Psoas muscle (tissue), 8 donors: ENCODE results near the gene GPR4. TPM values are rescaled to one million over a fixed set of nuclear protein-coding genes. Genes with fewer than 3 reads are reported as not detected.
"Not testable (repeated sequence)": the region's sequence is repeated elsewhere in the genome, so short reads cannot be mapped to it uniquely, and the experiment has no call there.

Experiments used
- ATAC-seq, 4 donors: fragments of 200-7000 bp; cut with Tn5 transposase; one replicate each; pipeline ENCODE4 v1.9.1; 2020; ENCODE audit warnings: moderate library complexity in 3 of 4, mild to moderate bottlenecking in 2 of 4
- DNase-seq, 2 donors: peaks; one replicate each; pipeline ENCODE4 v3.0.0-alpha.2; 2020
- H3K27ac ChIP-seq: fragments of 200-600 bp; one replicate; pipeline ENCODE4 v1.8.0; 2022
- H3K27me3 ChIP-seq, 3 donors: fragments of 200-600 bp in 1 of 3; one replicate each; pipeline versions ENCODE4 v1.6.1 to v1.8.0; 2013 to 2022; ENCODE audit warnings: low read length in 2 of 3, mild to moderate bottlenecking in 2 of 3, moderate library complexity in 1 of 3; ENCODE audit not compliant: insufficient read depth in 3 of 3
- H3K36me3 ChIP-seq, 2 donors: fragments of 200-600 bp in 1 of 2; one replicate each; pipeline versions ENCODE4 v1.6.1 to v1.8.0; 2013 to 2022; ENCODE audit warnings: low read depth in 1 of 2, mild to moderate bottlenecking in 1 of 2, moderate library complexity in 1 of 2; ENCODE audit not compliant: insufficient read depth in 1 of 2
- H3K4me1 ChIP-seq: fragments of 200-600 bp; one replicate; pipeline ENCODE4 v1.8.0; 2022
- H3K4me3 ChIP-seq: fragments of 200-600 bp; one replicate; pipeline ENCODE4 v1.8.0; 2022; ENCODE audit warnings: mild to moderate bottlenecking
- H3K9me3 ChIP-seq: fragments of 200-600 bp; one replicate; pipeline ENCODE4 v1.8.0; 2022
- CTCF ChIP-seq: fragments of 200-600 bp; IDR thresholded peaks from one replicate; pipeline ENCODE4 v1.8.0; 2022; ENCODE audit warnings: antibody characterized with exemption
- WGBS, 3 donors: extraction: QIAGEN DNeasy Blood & Tissue Kit; methylation state at CpG; one replicate each; pipeline versions ENCODE4 v1.1.6 to v1.1.7; 2013; 5-methylcytosine and 5-hydroxymethylcytosine counted together
- intact Hi-C, 2 donors: fragments of 100-400 bp; cut with DNase I; formaldehyde crosslinking; loops; one replicate each; pipeline versions ENCODE4 v1.11.0 to v1.14.2; 2022
- polyA plus RNA-seq, 3 donors: library from polyadenylated mRNA; stranded (reverse); fragments of 200-250 nt; gene quantifications; one replicate each; pipeline ENCODE4 v1.2.3, GENCODE V29; 2013
- total RNA-seq, 4 donors: library from RNA; stranded (reverse); fragmentation: NEBNext Ultra II Directional in 2 of 4; extraction: Animal tissue kit (Norgen Biotek cat#: 25700) in 2 of 4; gene quantifications; one replicate each; pipeline versions ENCODE4 v1.2.1 to v1.2.4, GENCODE V29; 2021 to 2023
- donor health status: healthy with polysubstance abuse.
- donor health status: DM: no; HTN: no; CAD: no; lungs with moderate emphysema.
- donor health status: Bipolar disorder and iron deficiency.
- donor health status: healthy.
- donor health status: DM: yes; HTN: yes; CAD: no.
- donor health status: DM: no; HTN: no; CAD: no.
- donor health status: DM: no; HTN: no; CAD: no.
- donor health status: DM: yes; HTN: yes; CAD: no.

The GPR4 gene
- total and polyA plus RNA-seq, 7 donors, result 1.6 to 7.5 (median 3.0) TPM

GRCh38 chr19:45629704-45630103, 27.7 kb upstream of the GPR4 start:
- H3K4me3 ChIP-seq, result no peak overlapping the region
- ATAC-seq (no peak), DNase-seq (no peak)
- H3K36me3 ChIP-seq, result peaks cover 0 to 29% of the 10 kb centered on the region in 2 donors
- no peak overlapping the region for H3K27ac ChIP-seq
- no peaks in the 10 kb centered on the region for H3K9me3 ChIP-seq
- no peaks in the 10 kb centered on the region for H3K27me3 ChIP-seq
- WGBS, 3 donors, result 83 to 93% (median 87%) methylated on average over 4 of the region's 4 CpGs
- intact Hi-C loops, result loop anchor here in 1 of 2 donors (2.0 kb wide), 1 partner anchor 15 kb away; no protein-coding TSS in a partner anchor
- no peak for TF ChIP-seq CTCF
- no peaks in the 10 kb centered on the region for H3K4me1 ChIP-seq

GRCh38 chr19:45628219-45628618, 26.2 kb upstream of the GPR4 start:
- not testable (repeated sequence) for H3K4me1 ChIP-seq, ATAC-seq, H3K27ac ChIP-seq, H3K9me3 ChIP-seq, H3K4me3 ChIP-seq, H3K27me3 ChIP-seq, DNase-seq
- 97 to 99% (median 97%) methylated on average over 7 of the region's 7 CpGs for WGBS, 3 donors
- peaks cover 0 to 29% of the 10 kb centered on the region in 2 donors for H3K36me3 ChIP-seq
- intact Hi-C loops, result loop anchor here in 1 of 2 donors (2.0 kb wide), 1 partner anchor 13 kb away; no protein-coding TSS in a partner anchor

GRCh38 chr19:45623984-45624383, 22.0 kb upstream of the GPR4 start:
- no peak for ATAC-seq
- peaks cover 0 to 39% of the 10 kb centered on the region in 2 donors for H3K36me3 ChIP-seq
- no peak for TF ChIP-seq CTCF
- 88 to 93% (median 91%) methylated on average over 1 of the region's 1 CpG for WGBS, 3 donors
- H3K27me3 ChIP-seq, result no peaks in the 10 kb centered on the region
- no peaks in the 10 kb centered on the region for H3K4me1 ChIP-seq
- DNase-seq, result no peak
- H3K9me3 ChIP-seq, result no peaks in the 10 kb centered on the region
- intact Hi-C loops, result no loop called here
- H3K27ac ChIP-seq, result no peak overlapping the region
- no peak overlapping the region for H3K4me3 ChIP-seq

- ATAC-seq, result no peak
- H3K36me3 ChIP-seq, result peaks cover 0 to 39% of the 10 kb centered on the region in 2 donors
- no peak for TF ChIP-seq CTCF
Observed at GRCh38 chr19:45621976-45622503, 20.0 kb upstream of the GPR4 start.

GRCh38 chr19:45621389-45621788, 19.4 kb upstream of the GPR4 start:
- TF ChIP-seq CTCF, result no peak
- Histone ChIP-seq H3K27ac (no peak overlapping the region), H3K4me1 (no peaks in the 10 kb centered on the region), H3K36me3 (peaks cover 0 to 36% of the 10 kb centered on the region in 2 donors), H3K4me3 (no peak overlapping the region), H3K9me3 (no peaks in the 10 kb centered on the region), H3K27me3 (no peaks in the 10 kb centered on the region)
- intact Hi-C loops, result no loop called here
- 87 to 94% (median 87%) methylated on average over 17 of the region's 17 CpGs for WGBS, 3 donors
- ATAC-seq (peak in 1 of 4 donors; percentile 12), DNase-seq (no peak)

More at GRCh38 chr19:45621976-45622503, 20.0 kb upstream of the GPR4 start:
- Histone ChIP-seq H3K27ac (no peak overlapping the region), H3K4me1 (no peaks in the 10 kb centered on the region), H3K4me3 (no peak overlapping the region), H3K27me3 (no peaks in the 10 kb centered on the region), H3K9me3 (no peaks in the 10 kb centered on the region)
- WGBS, 3 donors, result 85 to 89% (median 87%) methylated on average over 6 of the region's 6 CpGs
- intact Hi-C loops, result no loop called here
- DNase-seq, result no peak
